HG02981 (cell line): ENCODE measurements around the gene C9orf85.
"Not testable (repeated sequence)": the region's sequence is repeated elsewhere in the genome, so short reads cannot be mapped to it uniquely, and the experiment has no call there.

Experiments
- ATAC-seq: cut with Tn5 transposase; IDR thresholded peaks from one replicate; pipeline ENCODE4 v1.9.1; 2021; ENCODE audit warnings: mild to moderate bottlenecking, moderate library complexity; ENCODE audit not compliant: unreplicated experiment

The C9orf85 gene, protein sequence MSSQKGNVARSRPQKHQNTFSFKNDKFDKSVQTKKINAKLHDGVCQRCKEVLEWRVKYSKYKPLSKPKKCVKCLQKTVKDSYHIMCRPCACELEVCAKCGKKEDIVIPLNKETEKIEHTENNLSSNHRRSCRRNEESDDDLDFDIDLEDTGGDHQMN

DNA sequence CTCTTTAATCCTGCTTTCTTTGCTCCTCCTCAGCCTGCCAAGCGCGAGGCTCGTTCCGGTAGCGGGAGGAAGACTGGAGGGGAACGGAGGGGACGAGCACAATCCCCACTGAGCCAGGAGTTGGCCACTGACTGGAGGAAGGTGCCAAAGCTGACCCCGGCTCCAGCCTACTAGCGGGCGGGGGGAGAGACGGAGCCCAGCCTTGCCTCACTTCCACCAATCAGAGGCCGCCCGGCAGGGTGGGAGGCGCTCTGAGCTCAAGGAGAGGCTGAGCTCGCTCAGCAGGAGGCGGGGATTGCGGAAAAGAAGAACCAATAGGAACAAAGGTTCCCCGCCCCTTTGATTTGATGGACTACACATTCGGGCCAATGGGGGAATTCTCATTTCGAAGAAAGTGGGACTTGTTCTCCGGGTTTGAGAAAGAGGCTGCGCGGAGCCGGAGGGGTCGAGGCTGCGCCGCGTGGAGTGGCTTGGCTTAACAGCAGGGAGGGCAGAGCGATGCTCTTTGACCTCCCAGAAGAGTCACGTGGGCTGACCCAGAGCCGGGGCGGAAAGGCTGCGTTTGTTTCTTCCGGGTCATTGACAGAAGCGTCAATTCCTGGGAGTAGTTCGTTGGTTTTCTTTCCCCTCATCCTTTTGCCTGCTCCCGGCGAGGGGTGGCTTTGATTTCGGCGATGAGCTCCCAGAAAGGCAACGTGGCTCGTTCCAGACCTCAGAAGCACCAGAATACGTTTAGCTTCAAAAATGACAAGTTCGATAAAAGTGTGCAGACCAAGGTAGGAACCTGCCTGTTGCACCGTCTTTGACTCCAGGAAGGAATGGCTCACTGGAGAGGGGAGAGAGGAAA, at the start of gene C9orf85, which contains the start of gene ABHD17B:
TSS of gene C9orf85 (plus strand) at position 579 of the 847 bp plus-strand sequence. CDS start at position 675, 96 bp downstream.
TSS of gene ABHD17B (minus strand) at position 133 of the 847 bp plus-strand sequence. CDS start 36,113 bp downstream, outside the sequence.
- peak; percentile 93 for ATAC-seq

DNA sequence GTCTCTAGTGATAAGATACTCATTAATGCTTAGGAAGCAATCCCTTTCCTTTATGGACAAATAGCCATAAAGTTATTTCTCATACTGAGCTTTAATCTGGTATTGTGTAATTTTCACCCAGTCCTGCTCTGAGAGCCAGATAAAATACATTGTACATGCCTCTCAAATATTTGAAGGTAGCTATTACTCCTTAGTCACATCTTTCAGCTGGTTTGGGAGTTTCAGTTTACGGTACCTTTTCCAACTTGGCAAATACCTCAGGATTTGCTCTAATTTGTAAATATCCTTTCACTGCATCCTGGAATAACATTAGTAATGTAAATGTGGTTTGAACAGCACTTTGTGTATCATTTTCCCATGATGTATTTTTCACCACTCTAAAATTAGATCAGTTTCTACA, 47.8 kb upstream of the C9orf85 start:
- ATAC-seq = no peak

DNA sequence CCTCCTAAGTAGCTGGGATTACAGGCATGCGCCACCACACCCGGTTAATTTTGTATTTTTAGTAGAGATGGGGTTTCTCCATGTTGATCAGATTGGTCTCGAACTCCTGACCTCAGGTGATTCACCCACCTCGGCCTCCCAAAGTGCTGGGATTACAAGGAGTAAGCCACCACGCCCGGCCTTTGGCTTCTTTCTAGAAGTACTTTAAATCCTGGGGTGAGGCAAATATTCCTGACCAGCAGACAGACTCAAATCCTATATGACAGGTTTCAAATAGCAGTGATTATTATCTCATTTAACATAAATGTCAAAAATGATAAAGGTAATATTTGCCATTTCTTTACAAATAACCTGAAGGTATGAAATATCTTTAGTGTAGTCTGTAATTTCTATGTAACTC, 36.1 kb upstream of the C9orf85 start:
- no peak for ATAC-seq

DNA sequence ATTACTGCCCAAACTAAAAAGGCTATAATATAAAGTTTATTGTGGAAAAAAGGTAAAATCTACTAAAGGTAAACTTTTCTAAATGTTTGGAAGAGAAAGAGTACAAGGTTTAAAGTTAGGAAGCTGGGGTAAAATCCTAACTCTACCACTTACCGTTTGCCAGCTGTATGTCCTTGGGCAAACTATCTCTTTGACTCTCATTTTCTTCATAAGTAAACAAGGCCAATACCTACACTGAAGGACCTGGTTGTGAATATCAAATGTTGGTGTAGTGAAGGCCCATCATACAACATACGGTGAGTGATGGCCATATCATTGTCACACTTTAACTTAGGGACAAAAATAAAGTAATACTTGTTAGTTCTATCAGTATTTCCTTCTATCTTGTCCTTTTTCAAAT, 35.3 kb upstream of the C9orf85 start:
- ATAC-seq = no peak

DNA sequence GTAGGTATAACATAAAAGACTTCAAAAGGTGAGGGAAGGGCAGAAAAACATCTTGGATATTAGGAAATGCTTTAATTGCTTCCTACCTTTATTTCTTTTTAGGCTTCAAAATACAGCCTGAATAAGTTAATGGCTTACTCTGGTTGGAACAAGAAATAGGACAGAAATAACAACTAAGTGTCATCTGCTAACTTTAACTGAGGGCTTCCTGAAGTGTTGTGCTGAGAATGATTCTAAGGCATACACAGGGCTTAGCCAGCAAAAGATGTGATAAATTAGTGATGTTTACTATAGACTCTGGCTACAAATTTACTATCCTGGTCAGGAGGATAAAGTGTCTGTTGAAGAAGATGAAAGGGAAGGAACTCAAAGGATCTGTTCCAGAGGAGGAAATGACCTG, 34.6 kb upstream of the C9orf85 start:
- ATAC-seq = no peak

DNA sequence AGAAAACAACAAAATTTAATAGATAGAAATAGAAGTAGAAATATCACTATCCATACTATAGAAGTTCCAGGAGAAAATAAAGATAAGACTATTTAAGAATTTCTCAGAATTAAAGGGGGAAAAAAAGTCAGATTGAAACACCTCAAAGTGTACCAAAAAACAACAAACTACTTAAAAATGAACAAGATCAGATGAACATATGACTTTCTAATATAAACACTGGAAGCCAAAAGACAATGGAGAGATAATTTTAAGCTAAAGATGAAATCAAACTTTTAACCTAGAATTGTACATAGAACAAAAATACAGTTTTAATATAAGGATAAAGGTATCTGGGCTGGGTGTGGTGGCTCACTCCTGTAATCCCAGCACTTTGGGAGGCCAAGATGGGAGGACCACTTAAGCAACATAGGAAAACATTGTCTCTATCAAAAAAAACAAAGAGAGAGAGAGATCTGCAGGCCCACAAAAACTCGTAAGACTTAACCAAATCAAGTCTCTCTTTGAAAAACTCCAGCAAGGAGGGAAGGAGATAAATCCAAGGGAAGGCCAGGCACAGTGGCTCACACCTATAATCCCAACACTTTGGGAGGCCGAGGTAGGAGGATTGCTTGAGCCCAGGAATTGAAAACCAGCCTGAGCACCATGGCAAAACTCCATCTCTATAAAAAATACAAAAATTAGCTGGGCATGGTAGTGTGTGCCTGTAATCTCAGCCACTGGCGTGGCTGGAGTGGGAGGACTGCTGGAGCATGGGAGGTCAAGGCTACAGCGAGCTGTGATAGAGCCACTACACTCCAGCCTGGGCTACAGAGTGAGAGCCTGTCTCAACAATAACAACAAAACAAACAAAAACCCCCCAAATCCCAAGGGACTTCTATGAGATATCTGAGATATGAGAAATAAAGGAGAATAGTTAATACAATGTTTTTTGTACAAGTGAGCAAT, 32.8 kb upstream of the C9orf85 start:
- no peak for ATAC-seq

DNA sequence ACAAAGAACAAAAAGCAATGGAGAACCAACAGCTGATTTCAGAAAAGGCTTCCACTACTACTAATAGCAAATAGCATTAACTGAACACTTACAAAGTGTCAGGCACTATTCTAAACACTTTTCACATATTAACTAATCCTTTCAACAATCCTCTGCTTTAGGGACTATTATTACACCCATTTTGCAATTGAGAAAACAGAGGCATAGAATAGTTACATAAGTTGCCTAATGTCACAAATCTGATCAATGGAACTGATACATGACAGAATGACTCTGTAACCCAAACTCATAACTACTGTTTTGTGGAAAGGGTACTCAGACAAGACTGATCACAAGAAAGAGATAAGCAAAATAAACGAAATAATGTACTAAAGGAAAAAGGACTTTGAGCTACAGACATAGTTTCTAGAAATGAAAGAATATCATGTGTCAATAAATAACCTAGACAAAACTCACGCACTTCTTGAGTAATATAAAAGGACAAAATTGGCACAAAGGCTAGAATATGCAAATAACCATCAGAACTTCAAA, 31.7 kb upstream of the C9orf85 start:
- no peak for ATAC-seq

DNA sequence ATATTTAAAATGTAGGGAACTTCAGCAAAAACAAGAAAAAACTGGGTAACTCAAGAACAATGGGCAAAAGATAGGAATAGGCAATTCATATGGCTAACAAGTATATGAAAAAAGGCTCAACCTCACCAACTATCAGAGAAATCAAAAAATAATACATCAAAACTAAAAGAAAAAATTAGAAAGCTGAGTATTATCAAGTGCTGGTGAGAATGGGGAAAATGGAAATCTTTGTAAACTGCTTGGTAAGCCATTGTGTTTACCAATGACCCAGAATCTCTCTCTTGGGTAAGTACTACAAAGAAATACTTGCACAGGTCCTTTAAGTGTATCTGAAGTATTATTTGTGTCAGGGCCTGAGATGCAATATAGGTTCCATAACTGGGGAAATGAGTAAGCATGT, 27.4 kb upstream of the C9orf85 start:
- no peak for ATAC-seq

DNA sequence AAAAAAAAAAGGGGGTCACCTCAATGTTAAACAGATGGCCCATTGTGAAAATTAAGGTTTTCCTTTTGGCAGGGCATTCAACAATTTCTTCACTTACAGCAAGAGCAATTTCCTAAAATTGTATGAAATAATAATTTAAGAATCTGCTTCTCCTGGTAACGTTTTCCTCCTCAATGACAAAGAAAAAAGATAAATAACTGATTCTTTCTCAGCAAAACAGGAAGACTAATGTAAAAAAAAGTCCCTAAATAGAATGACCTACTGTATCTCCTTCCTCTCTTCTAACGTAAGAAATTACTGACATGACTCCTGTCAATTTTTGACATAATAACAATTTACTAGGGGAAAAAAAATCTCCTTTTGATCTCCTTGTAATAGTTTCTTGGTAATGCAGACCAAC, 26.0 kb upstream of the C9orf85 start:
- ATAC-seq = no peak

DNA sequence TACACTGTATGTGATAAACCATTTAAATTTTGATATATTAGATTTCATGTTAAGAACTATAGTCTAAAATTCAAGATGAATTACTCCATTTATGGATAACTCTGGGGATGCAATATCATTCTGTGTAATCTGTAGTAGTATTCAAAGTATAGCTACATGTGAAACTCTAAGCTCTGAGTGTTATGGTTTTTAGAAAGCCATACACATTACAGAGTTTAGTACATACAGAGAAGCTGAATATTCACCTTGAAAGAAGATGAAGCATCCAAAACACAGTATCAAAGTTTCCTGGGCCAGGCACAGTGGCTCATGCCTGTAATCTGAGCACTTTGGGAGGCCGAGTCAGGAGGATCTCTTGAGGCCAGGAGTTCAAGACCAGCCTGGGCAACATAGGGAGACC, 25.4 kb upstream of the C9orf85 start:
- no peak for ATAC-seq

DNA sequence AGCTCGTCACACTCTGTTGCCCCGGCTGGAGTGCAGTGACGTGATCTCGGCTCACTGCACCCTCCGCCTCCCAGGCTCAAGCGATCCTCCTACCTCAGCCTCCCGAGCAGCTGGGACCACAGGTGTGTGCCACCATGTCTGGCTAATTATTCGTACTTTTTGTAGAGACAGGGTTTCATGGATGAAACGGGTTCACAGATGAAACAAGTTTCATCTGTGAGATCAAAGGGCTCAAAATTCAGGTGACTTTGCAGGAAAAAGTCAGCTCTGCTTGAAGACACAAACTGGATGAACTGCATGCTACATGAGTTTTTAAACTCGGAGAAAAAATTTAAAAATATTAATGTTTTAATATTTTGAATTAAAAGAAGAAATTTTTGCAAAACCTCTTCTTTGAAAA, 24.9 kb upstream of the C9orf85 start:
- ATAC-seq = no peak

DNA sequence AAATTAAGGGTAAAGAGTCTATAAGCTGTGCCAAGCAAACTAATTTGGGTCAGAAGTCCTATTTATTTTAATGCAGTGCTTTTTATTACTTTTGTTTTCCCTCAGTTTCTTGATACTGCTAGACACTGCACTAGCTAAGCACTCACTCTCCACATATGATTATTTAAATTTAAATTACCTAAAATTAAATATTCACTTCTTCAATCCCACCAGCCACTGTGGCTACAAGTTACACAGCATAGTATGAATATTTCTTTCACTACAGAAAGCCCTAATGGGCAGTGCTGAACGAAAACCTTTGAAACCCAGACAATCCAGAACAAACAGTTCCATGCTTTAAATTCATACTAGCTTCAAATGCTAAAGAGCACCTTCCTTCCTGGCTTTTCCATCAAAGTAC, 24.1 kb upstream of the C9orf85 start:
- no peak for ATAC-seq

DNA sequence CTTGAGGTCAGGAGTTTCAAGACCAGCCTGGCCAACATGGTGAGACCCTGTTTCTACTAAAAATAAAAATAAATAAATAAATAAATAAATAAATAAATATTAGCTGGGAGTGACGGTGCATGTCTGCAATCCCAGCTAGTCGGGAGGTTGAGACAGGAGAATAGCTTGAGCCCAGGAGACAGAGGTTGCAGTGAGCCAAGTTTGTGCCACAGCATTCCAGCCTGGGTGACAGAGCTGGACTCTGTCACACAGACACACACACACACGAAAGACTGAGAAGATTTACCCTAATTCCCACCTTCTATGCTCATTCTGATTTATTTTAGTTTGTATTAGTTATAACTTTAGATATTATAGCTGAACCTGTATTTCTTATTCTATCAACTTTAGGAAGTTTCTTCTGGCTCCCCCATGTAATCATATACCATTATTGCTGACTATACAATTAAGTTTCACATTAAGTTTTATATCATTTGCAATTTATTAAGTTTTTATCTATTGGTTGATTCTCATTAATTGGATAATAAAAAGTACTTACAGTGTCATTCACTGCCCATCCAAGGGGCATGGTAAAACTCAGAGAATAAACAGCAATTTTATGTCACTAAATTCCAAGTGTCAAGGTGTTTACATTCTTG, 21.3 kb upstream of the C9orf85 start:
- no peak for ATAC-seq

DNA sequence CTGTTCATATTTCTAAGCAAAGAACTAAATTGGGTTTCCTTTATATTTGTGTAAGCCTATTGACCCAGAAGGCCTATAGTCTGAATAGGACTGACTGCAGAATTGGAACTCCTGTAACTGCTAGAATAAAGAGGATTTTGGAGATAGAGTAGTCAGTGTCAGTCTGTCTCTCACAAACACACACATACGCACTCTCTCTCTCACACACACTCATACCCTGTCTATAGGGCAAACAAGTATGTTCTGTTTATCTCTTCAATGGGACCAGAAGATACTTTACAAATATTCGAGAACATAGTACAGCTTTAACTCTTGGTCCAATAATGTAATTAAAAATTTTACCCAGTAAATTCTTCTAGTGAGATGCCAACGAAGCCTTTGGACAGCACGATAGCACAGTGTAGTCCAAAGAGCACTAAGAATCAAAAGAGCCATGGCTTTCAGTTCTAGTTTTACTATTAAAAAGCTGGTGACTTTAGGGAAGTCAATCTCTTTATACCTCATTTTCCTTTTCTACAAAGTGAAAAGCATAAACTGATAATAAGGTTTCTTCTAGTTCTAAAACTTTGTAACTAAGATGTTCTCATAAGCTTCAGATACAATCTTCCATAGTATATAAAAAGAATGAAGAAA, 19.8 kb upstream of the C9orf85 start:
- ATAC-seq = no peak

DNA sequence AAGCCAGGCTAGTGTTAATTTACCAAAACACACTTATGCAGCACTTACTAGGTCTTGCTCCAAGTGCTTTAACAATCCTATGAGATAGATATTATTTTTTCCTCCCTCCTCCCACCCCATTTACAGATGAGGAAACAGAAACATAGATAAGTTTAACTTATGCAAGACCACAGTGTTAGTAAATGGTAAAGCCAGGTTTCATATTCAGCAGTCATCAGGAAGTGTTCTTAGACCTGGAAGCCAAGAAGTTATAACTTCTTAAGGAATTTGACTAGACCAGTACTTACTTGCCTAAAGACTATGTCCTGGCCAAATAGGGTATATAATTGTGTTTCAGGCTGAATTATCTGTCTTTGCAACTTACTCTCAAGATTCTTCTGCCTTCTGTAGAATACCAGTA, 16.3 kb upstream of the C9orf85 start:
- peak; percentile 58 for ATAC-seq

DNA sequence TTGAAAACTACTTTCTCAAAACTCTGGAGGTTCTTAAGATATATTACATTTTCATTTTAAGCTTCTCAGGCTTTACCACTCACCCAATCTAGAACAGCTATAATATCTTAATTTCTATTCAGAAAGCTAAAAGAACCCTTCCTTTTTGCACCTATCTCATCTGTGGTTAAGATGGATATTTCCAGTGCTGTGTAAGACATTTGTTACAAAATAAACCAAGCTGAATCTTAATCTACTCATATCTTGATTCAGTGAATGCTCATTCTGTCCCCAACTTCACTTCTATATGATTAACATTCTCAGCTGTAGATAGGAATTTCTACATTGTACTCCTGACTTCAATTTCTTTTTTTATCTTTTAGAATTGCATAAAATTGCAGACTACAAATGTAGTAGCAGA, 15.5 kb upstream of the C9orf85 start:
- no peak for ATAC-seq

DNA sequence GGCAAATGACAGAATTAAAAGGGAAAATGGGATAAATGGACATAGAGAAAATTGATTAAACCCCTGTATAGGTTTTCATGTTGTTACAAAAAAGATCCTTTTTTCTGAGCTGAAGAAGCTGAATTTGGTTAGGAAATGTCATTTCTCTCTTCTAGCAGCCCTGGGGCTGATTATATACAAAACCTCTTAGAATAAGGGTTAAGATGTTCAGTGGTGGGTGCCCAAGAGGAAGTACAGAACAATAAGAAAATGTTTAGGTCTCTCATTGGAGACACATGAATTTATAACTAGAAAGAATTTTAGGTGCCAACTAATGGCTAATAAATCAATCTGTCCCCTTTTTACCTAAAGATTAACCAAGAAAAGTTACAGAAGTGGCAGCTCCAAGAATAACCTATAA, 14.7 kb upstream of the C9orf85 start:
- ATAC-seq = no peak

DNA sequence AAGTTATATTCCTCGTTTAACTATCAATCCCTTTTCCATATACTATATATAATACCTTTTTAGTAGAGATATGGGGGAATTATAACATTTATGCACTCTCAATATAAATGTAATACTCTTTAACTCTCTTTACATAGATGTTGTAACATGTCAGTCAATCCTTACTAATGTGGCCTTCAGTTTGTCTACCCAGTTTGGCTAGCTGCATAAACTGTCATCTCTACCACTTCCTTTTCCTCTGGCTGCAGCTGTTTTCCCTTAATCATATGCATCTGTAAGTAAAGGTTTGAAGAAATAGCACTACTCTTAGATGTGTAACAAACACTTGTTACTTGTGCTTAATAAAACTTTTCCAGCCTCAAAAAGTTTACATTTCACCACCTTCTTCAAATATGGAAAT, 13.9 kb upstream of the C9orf85 start:
- ATAC-seq = peak; percentile 56

DNA sequence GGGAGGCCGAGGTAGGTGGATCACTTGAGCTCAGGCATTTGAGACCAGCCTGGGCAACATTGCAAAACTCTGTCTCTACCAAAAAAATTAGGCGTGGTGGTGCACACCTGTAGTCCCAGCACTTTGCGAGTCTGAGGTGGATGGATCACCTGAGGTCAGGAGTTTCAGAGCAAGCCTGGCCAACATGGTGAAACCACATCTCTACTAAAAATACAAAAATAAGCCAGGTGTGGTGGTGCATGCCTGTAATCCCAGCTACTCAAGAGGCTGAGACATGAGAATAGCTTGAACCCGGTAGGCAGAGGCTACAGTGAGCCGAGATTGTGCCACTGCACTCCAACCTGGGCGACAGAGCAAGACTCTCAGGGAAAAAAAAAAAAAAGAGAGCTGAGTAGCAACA, 12.7 kb upstream of the C9orf85 start:
- not testable (repeated sequence) for ATAC-seq
